ENCODE data around the gene CLASP1.

The CLASP1 gene

DNA sequence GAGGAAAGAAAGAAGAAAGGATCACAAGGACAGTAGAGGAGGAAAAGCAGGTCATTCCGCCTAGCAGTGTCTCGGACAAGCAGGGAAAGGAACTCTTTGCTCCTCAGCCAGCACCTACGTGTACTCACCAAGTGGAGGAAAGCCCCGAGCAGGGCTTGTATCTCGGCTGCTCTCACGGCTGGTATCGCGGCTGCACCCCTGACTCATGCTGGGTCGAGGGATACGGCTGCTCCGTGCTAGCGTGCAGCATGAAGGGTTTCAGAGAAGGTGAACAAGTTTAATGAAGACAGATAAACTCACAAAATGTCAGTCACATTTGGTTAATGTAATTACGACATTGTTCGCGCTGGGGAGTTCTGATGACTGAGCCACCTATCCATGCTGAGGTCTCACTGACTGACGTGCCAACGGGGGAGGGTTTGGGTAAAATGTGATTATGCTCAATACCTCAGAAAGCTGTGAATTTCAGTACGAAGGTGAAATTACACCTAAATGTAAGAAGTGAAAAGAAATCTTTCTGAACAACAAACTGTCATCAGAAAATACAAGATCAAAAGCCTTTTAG lies 230.7 kb downstream of the CLASP1 start:
- Histone ChIP-seq H3K27me3 (ENCODE audit: insufficient read depth, low read length) (no peaks in the 10 kb centered on the region), H3K9me2 (ENCODE audit: low read depth, low read length) (no peaks in the 10 kb centered on the region), H2AFZ (ENCODE audit: low read length) (no peak overlapping the region), H3K4me1 (ENCODE audit: insufficient read depth, low read length, severe bottlenecking) (no peaks in the 10 kb centered on the region), H3F3A (ENCODE audit: insufficient read depth, low read length) (no peaks in the 10 kb centered on the region), H3K9me3 (ENCODE audit: low read length) (no peaks in the 10 kb centered on the region), H3K4me3 (ENCODE audit: low read depth, low read length, poor library complexity, severe bottlenecking) (no peak overlapping the region), H3K36me3 (ENCODE audit: insufficient read depth, low read length) (peaks cover 71% of the 10 kb centered on the region), H3K27ac (ENCODE audit: low read depth, low read length, poor library complexity, severe bottlenecking) (no peak overlapping the region), H3K4me2 (ENCODE audit: low read length) (no peak overlapping the region), H3K9ac (ENCODE audit: low read length) (no peak overlapping the region), H3K79me2 (ENCODE audit: insufficient read depth, low read length) (no peaks in the 10 kb centered on the region), H4K20me1 (ENCODE audit: insufficient read depth, low read length) (no peaks in the 10 kb centered on the region; the same call in 1 of the 2 replicates)
- TF ChIP-seq EZH2 (IDR thresholded peaks at IDR 0.05; ENCODE audit: borderline replicate concordance, low read length), result no peak
- TF ChIP-seq, protein P1, sequence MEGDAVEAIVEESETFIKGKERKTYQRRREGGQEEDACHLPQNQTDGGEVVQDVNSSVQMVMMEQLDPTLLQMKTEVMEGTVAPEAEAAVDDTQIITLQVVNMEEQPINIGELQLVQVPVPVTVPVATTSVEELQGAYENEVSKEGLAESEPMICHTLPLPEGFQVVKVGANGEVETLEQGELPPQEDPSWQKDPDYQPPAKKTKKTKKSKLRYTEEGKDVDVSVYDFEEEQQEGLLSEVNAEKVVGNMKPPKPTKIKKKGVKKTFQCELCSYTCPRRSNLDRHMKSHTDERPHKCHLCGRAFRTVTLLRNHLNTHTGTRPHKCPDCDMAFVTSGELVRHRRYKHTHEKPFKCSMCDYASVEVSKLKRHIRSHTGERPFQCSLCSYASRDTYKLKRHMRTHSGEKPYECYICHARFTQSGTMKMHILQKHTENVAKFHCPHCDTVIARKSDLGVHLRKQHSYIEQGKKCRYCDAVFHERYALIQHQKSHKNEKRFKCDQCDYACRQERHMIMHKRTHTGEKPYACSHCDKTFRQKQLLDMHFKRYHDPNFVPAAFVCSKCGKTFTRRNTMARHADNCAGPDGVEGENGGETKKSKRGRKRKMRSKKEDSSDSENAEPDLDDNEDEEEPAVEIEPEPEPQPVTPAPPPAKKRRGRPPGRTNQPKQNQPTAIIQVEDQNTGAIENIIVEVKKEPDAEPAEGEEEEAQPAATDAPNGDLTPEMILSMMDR (IDR thresholded peaks at IDR 0.05; ENCODE audit: low read length), result no peak

DNA sequence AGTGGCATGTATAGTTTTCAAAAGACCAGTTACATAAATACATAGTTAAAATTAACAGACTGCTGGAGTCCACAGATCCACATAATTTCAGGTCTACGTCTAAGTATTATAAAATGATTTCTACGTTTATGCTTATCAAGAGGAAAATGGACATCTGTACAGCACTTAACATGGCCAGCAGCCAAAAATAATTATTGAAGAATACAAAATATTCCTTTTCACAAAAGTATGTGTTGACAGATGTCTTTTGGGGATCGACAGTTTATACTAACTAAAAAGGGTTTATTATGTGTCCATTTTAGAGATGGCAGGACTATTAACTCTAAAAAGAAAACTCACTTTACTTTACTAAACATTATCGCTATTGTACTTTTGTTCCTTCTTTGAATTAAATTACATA lies 231.4 kb downstream of the CLASP1 start:
- no peaks in the 10 kb centered on the region for H3K79me2 ChIP-seq (ENCODE audit: insufficient read depth, low read length)
- peaks cover 66% of the 10 kb centered on the region for H3K36me3 ChIP-seq (ENCODE audit: insufficient read depth, low read length)
- TF ChIP-seq EZH2 (IDR thresholded peaks at IDR 0.05; ENCODE audit: borderline replicate concordance, low read length), result no peak
- TF ChIP-seq, protein P1 (IDR thresholded peaks at IDR 0.05; ENCODE audit: low read length), result no peak
- no peaks in the 10 kb centered on the region for H3K27me3 ChIP-seq (ENCODE audit: insufficient read depth, low read length)
- H3K9me3 ChIP-seq (ENCODE audit: low read length), result no peaks in the 10 kb centered on the region
- H3K27ac ChIP-seq (ENCODE audit: low read depth, low read length, poor library complexity, severe bottlenecking), result no peak overlapping the region
- H4K20me1 ChIP-seq (ENCODE audit: insufficient read depth, low read length), result no peaks in the 10 kb centered on the region; the same call in 1 of the 2 replicates
- no peak overlapping the region for H2AFZ ChIP-seq (ENCODE audit: low read length)
- H3K9me2 ChIP-seq (ENCODE audit: low read depth, low read length), result no peaks in the 10 kb centered on the region
- H3K4me3 ChIP-seq (ENCODE audit: low read depth, low read length, poor library complexity, severe bottlenecking), result no peak overlapping the region
- no peaks in the 10 kb centered on the region for H3F3A ChIP-seq (ENCODE audit: insufficient read depth, low read length)
- H3K9ac ChIP-seq (ENCODE audit: low read length), result no peak overlapping the region
- no peak overlapping the region for H3K4me2 ChIP-seq (ENCODE audit: low read length)
- H3K4me1 ChIP-seq (ENCODE audit: insufficient read depth, low read length, severe bottlenecking), result no peaks in the 10 kb centered on the region

DNA sequence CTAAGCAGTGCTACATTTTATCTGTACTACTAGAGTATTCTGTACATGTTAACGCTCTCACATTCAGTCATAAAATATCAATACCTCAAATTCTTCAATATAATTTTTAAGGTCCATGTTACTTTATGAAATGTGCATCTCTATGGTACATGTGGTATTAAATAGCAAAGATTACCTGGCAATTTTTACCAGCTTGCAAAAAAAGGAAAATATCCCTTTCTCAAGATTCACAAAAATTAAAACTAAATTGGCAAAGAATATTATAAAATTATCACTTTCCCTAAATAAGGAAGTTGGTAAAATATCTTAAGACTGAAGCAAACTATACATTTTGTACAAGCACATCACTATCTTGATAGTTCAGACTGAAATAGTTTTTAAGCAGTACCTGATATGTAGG lies 233.5 kb downstream of the CLASP1 start:
- no peak overlapping the region for H3K4me3 ChIP-seq (ENCODE audit: low read depth, low read length, poor library complexity, severe bottlenecking)
- H3K27ac ChIP-seq (ENCODE audit: low read depth, low read length, poor library complexity, severe bottlenecking), result no peak overlapping the region
- H2AFZ ChIP-seq (ENCODE audit: low read length), result no peak overlapping the region
- H3K79me2 ChIP-seq (ENCODE audit: insufficient read depth, low read length), result no peaks in the 10 kb centered on the region
- no peaks in the 10 kb centered on the region for H4K20me1 ChIP-seq (ENCODE audit: insufficient read depth, low read length)
- H3K27me3 ChIP-seq (ENCODE audit: insufficient read depth, low read length), result no peaks in the 10 kb centered on the region
- no peaks in the 10 kb centered on the region for H3K9me3 ChIP-seq (ENCODE audit: low read length)
- no peaks in the 10 kb centered on the region for H3K4me1 ChIP-seq (ENCODE audit: insufficient read depth, low read length, severe bottlenecking)
- peaks cover 54% of the 10 kb centered on the region for H3K36me3 ChIP-seq (ENCODE audit: insufficient read depth, low read length)
- no peaks in the 10 kb centered on the region for H3K9me2 ChIP-seq (ENCODE audit: low read depth, low read length)
- no peak for TF ChIP-seq EZH2 (IDR thresholded peaks at IDR 0.05; ENCODE audit: borderline replicate concordance, low read length)
- TF ChIP-seq, protein P1 (IDR thresholded peaks at IDR 0.05; ENCODE audit: low read length), result no peak
- no peaks in the 10 kb centered on the region for H3F3A ChIP-seq (ENCODE audit: insufficient read depth, low read length)
- no peak overlapping the region for H3K9ac ChIP-seq (ENCODE audit: low read length)
- no peak overlapping the region for H3K4me2 ChIP-seq (ENCODE audit: low read length)

Measured in OCI-LY1 (cell line).